HCT116 (cell line): ENCODE results near the gene TDRD3. TPM values are rescaled to one million over a fixed set of nuclear protein-coding genes. Genes with fewer than 3 reads are reported as not detected.

ENCODE experiments used
- ATAC-seq: fragments of 200-7000 bp; cut with Tn5 transposase; 2 replicates; pipeline ENCODE4 v1.9.1; 2020; ENCODE audit warnings: mild to moderate bottlenecking, moderate library complexity
- BruUV-seq: library from RNA; stranded (reverse); fragments of 400-500 nt; replicated peaks from 2 replicates; lab custom pipeline; 2021; lab: Mats Ljungman, UMichigan
- CTCF ChIA-PET: fragments of 300-600 bp; sonication (Branson Sonifier 250); formaldehyde crosslinking; loops from one replicate; lab custom pipeline; 2021; ENCODE audit warnings: antibody characterized with exemption; lab: Charles Lee
- POLR2A ChIA-PET: fragments of 300-600, 350-600 bp; sonication (Branson Sonifier 250); formaldehyde crosslinking; loops from one replicate; lab custom pipeline; 2021; ENCODE audit warnings: antibody characterized with exemption; lab: Charles Lee
- RAD21 ChIA-PET, 2 experiments: fragments of 300-600 bp; sonication (Branson Sonifier 250); formaldehyde crosslinking; loops; one replicate each; lab custom pipeline; 2023; ENCODE audit warnings: low total read pairs in 2 of 2; ENCODE audit not compliant: uncharacterized antibody in 2 of 2, unreplicated experiment in 2 of 2, low non-redundant PET in 1 of 2; lab: Charles Lee
- DNase-seq: peaks from one replicate; pipeline ENCODE4 v3.0.0-alpha.2; 2010; ENCODE audit warnings: low read depth, low spot score
- H2AFZ ChIP-seq: fragments of 200-600 bp; shearing (Covaris generic), sonication (generic); 2 replicates; pipeline ENCODE4 v1.6.1; 2017; ENCODE audit warnings: low read depth, mixed run types, mixed read lengths, antibody characterized with exemption, low read length; ENCODE audit not compliant: poor library complexity, severe bottlenecking
- H3K27ac ChIP-seq: 2 replicates; pipeline ENCODE4 v1.5.1; 2012; ENCODE audit warnings: low read depth, low read length
- H3K27me3 ChIP-seq: fragments of 200-600 bp; sonication (generic); 2 replicates; pipeline ENCODE4 v1.6.1; 2016; ENCODE audit warnings: mixed run types, low read length, mixed read lengths; ENCODE audit not compliant: insufficient read depth
- H3K36me3 ChIP-seq, 2 experiments: fragments of 200-500 bp in 1 of 2; fragments of 200-600 bp in 1 of 2; sonication (Bioruptor generic) in 1 of 2; sonication (generic) in 1 of 2; 2 replicates each; pipeline versions ENCODE4 v1.5.1 to v1.6.1; 2014 to 2016; ENCODE audit warnings: low read length in 2 of 2, inconsistent platforms in 1 of 2, mixed read lengths in 1 of 2, mixed run types in 1 of 2; ENCODE audit not compliant: insufficient read depth in 2 of 2, control insufficient read depth in 1 of 2
- H3K4me1 ChIP-seq, 2 experiments: fragments of 200-600 bp in 1 of 2; sonication (generic) in 1 of 2; 2 replicates each; pipeline versions ENCODE4 v1.5.1 to v1.6.1; 2012 to 2017; ENCODE audit warnings: low read length in 2 of 2, inconsistent platforms in 1 of 2, mild to moderate bottlenecking in 1 of 2, mixed read lengths in 1 of 2, mixed run types in 1 of 2, moderate library complexity in 1 of 2; ENCODE audit not compliant: insufficient read depth in 2 of 2, control insufficient read depth in 1 of 2
- H3K4me2 ChIP-seq: fragments of 200-600 bp; sonication (generic); 2 replicates; pipeline ENCODE4 v1.6.1; 2017; ENCODE audit warnings: mixed run types, low read length, mixed read lengths
- H3K4me3 ChIP-seq, 2 experiments: fragments of 200-600 bp in 1 of 2; sonication (generic) in 1 of 2; replicated peaks in 1 of 2; 2 replicates each; pipeline ENCODE4 v1.5.1; 2011 to 2016; ENCODE audit warnings: low read length in 2 of 2, control low read depth in 1 of 2, low read depth in 1 of 2, mild to moderate bottlenecking in 1 of 2, mixed read lengths in 1 of 2, mixed run types in 1 of 2
- H3K79me2 ChIP-seq: fragments of 200-600 bp; sonication (generic); 2 replicates; pipeline ENCODE4 v1.6.1; 2017; ENCODE audit warnings: mild to moderate bottlenecking, mixed run types, low read length, moderate library complexity, mixed read lengths; ENCODE audit not compliant: insufficient read depth
- H3K9ac ChIP-seq: fragments of 200-600 bp; sonication (generic); 2 replicates; pipeline ENCODE4 v1.6.1; 2016; ENCODE audit warnings: low read length, mixed read lengths
- H3K9me2 ChIP-seq: fragments of 200-600 bp; sonication (generic), shearing (Covaris generic); 2 replicates; pipeline ENCODE4 v1.6.1; 2017; ENCODE audit warnings: mixed run types, mild to moderate bottlenecking, moderate library complexity; ENCODE audit not compliant: insufficient read depth
- H3K9me3 ChIP-seq, 2 experiments: fragments of 200-500 bp in 1 of 2; fragments of 200-600 bp in 1 of 2; sonication (Bioruptor generic) in 1 of 2; sonication (generic) in 1 of 2; 2 replicates each; pipeline ENCODE4 v1.6.1; 2014 to 2017; ENCODE audit warnings: low read length in 2 of 2, mixed read lengths in 2 of 2, inconsistent platforms in 1 of 2, low read depth in 1 of 2, mild to moderate bottlenecking in 1 of 2, mixed run types in 1 of 2, moderate library complexity in 1 of 2; ENCODE audit not compliant: control insufficient read depth in 1 of 2, insufficient read depth in 1 of 2
- H4K20me1 ChIP-seq: fragments of 200-600 bp; sonication (generic), shearing (Covaris generic); 2 replicates; pipeline ENCODE4 v1.6.1; 2017; ENCODE audit warnings: mixed run types, mild to moderate bottlenecking, moderate library complexity; ENCODE audit not compliant: insufficient read depth
- CTCF ChIP-seq, 3 experiments: fragments of 200-600 bp in 1 of 3; sonication (generic) in 1 of 3; IDR thresholded peaks in 2 of 3; conservative IDR thresholded peaks in 1 of 3; 2 replicates each; pipeline ENCODE4 v1.5.1; 2012 to 2017; ENCODE audit warnings: low read depth in 2 of 3, low read length in 2 of 3, antibody characterized with exemption in 1 of 3, borderline replicate concordance in 1 of 3, control low read depth in 1 of 3, mild to moderate bottlenecking in 1 of 3, mixed read lengths in 1 of 3, mixed run types in 1 of 3, moderate library complexity in 1 of 3; ENCODE audit not compliant: insufficient read depth in 1 of 3
- ELF1 ChIP-seq: IDR thresholded peaks from 2 replicates; pipeline ENCODE4 v1.6.1; 2012; ENCODE audit warnings: low read depth, borderline replicate concordance
- FOSL1 ChIP-seq: IDR thresholded peaks from 2 replicates; pipeline ENCODE4 v1.6.1; 2012; ENCODE audit warnings: low read depth
- POLR2A ChIP-seq: IDR thresholded peaks from 2 replicates; pipeline ENCODE4 v1.7.0; 2011; ENCODE audit warnings: borderline replicate concordance; ENCODE audit not compliant: insufficient read depth, insufficient read length; ENCODE audit errors: extremely low read depth
- RAD21 ChIP-seq: IDR thresholded peaks from 2 replicates; pipeline ENCODE4 v1.6.1; 2012; ENCODE audit warnings: low read depth, mild to moderate bottlenecking
- SIN3A ChIP-seq: IDR thresholded peaks from 2 replicates; pipeline ENCODE4 v1.6.1; 2012; ENCODE audit warnings: low read depth
- YY1 ChIP-seq: IDR thresholded peaks from 2 replicates; pipeline ENCODE4 v1.6.1; 2011; ENCODE audit warnings: low read length, low read depth, moderate library complexity, mild to moderate bottlenecking; ENCODE audit not compliant: insufficient replicate concordance; ENCODE audit errors: extremely low read depth
- ZFX ChIP-seq: fragments of 450-650 bp; IDR thresholded peaks from 2 replicates; pipeline ENCODE4 v1.6.1; 2017
- intact Hi-C: fragments of 100-400 bp; cut with micrococcal nuclease; formaldehyde crosslinking; loops from 2 replicates; pipeline ENCODE4 v1.10.0; 2022
- total RNA-seq: library from RNA; stranded (reverse); gene quantifications from one replicate; pipeline ENCODE4 v1.2.1, GENCODE V29; 2021; ENCODE audit not compliant: unreplicated experiment

The TDRD3 gene
- total RNA-seq, 1 experiment from 2014 or later, result 16.9 TPM

- DNase-seq (no peak), ATAC-seq (no peak)
- H3K9me2 ChIP-seq, result no peaks in the 10 kb centered on the region
- H3K9me3 ChIP-seq, result no peaks in the 10 kb centered on the region
- BruUV-seq, result no TSS peak
- no peak for TF ChIP-seq RAD21
- H3K4me1 ChIP-seq, result no peaks in the 10 kb centered on the region
- intact Hi-C loops, result no loop called here
- H4K20me1 ChIP-seq, result no peaks in the 10 kb centered on the region
- CTCF ChIA-PET, result no interaction called here
- no peak overlapping the region for H3K4me2 ChIP-seq
- no peaks in the 10 kb centered on the region for H3K36me3 ChIP-seq
- H3K9ac ChIP-seq, result no peak overlapping the region
- RAD21 ChIA-PET, result no interaction called here
- no peak overlapping the region for H3K27ac ChIP-seq
- H3K27me3 ChIP-seq, result peaks cover 8% of the 10 kb centered on the region
- no peak overlapping the region for H3K4me3 ChIP-seq
- no peaks in the 10 kb centered on the region for H3K79me2 ChIP-seq
- H2AFZ ChIP-seq, result no peak overlapping the region
- POLR2A ChIA-PET, result no interaction called here
These were observed 214.5 kb downstream of the TDRD3 start for GRCh38 chr13:60611523-60611922.

GRCh38 chr13:60612593-60612992, 215.6 kb downstream of the TDRD3 start:
- no peaks in the 10 kb centered on the region for H3K4me1 ChIP-seq
- no peak overlapping the region for H3K4me3 ChIP-seq
- no TSS peak for BruUV-seq
- H3K9me2 ChIP-seq, result no peaks in the 10 kb centered on the region
- intact Hi-C loops, result no loop called here
- no peak for ATAC-seq
- no peak overlapping the region for H2AFZ ChIP-seq
- H3K4me2 ChIP-seq, result no peak overlapping the region
- no peak overlapping the region for H3K9ac ChIP-seq
- H4K20me1 ChIP-seq, result no peaks in the 10 kb centered on the region
- H3K27ac ChIP-seq, result no peak overlapping the region
- no peak for TF ChIP-seq YY1
- no peak for TF ChIP-seq SIN3A
- TF ChIP-seq ELF1, result no peak
- TF ChIP-seq CTCF (IDR thresholded peaks at IDR 0.05 in 2 of 3, conservative IDR thresholded peaks at IDR 0.05 in 1 of 3; ENCODE audit: borderline replicate concordance in 1 of 3, insufficient read depth in 1 of 3, low read depth in 2 of 3, low read length in 2 of 3), result no peak
- no peak for TF ChIP-seq FOSL1
- no peak for TF ChIP-seq POLR2A
- no peak for TF ChIP-seq ZFX
- TF ChIP-seq, all 23 proteins: peak for 0
- Histone ChIP-seq H3K79me2 (no peaks in the 10 kb centered on the region), H3K36me3 (no peaks in the 10 kb centered on the region), H3K27me3 (peaks cover 8% of the 10 kb centered on the region), H3K9me3 (no peaks in the 10 kb centered on the region)
- POLR2A ChIA-PET, result no interaction called here
- no peak for DNase-seq
- CTCF ChIA-PET, result no interaction called here
- RAD21 ChIA-PET, result no interaction called here
